ENCODE measurements around the gene UHRF2. TPM values are rescaled to one million over a fixed set of nuclear protein-coding genes. Genes with fewer than 3 reads are reported as not detected.

UHRF2 gene
- total and polyA plus RNA-seq, 2 donors: 64.8 to 68.7 TPM

GRCh38 chr9:6460189-6460768 lies 47.3 kb downstream of the UHRF2 start:
- H3K36me3 ChIP-seq (ENCODE audit: control insufficient read depth in 2 of 2, insufficient read depth in 2 of 2, low read length in 1 of 2): peaks cover 5 to 22% of the 10 kb centered on the region in 2 donors
- no peaks in the 10 kb centered on the region for H3K4me1 ChIP-seq (ENCODE audit: control insufficient read depth in 2 of 2, insufficient read depth in 2 of 2, low read length in 2 of 2)
- WGBS: 97% methylated on average over 5 of the region's 5 CpGs

GRCh38 chr9:6461619-6462018 lies 48.6 kb downstream of the UHRF2 start:
- peaks cover 0 to 27% of the 10 kb centered on the region in 2 donors for H3K36me3 ChIP-seq (ENCODE audit: control insufficient read depth in 2 of 2, insufficient read depth in 2 of 2, low read length in 1 of 2)
- H3K9me3 ChIP-seq (ENCODE audit: control insufficient read depth in 2 of 2, insufficient read depth in 1 of 2, low read length in 1 of 2): no peaks in the 10 kb centered on the region
- H3K4me1 ChIP-seq (ENCODE audit: control insufficient read depth in 2 of 2, insufficient read depth in 2 of 2, low read length in 2 of 2): no peaks in the 10 kb centered on the region
- no peaks in the 10 kb centered on the region for H3K27me3 ChIP-seq (ENCODE audit: control insufficient read depth in 2 of 2, insufficient read depth in 1 of 2, low read length in 1 of 2)
- 98% methylated on average over 3 of the region's 3 CpGs for WGBS
- H3K4me3 ChIP-seq (ENCODE audit: low read length in 2 of 2): no peak overlapping the region
- H3K27ac ChIP-seq (ENCODE audit: low read depth in 1 of 2, low read length in 1 of 2): no peak overlapping the region
- no peak for DNase-seq (ENCODE audit: low read depth in 6 of 9, low spot score in 9 of 9)

More at GRCh38 chr9:6460189-6460768, 47.3 kb downstream of the UHRF2 start:
- no peak overlapping the region for H3K4me3 ChIP-seq (ENCODE audit: low read length in 2 of 2)
- no peak for DNase-seq (ENCODE audit: low read depth in 6 of 9, low spot score in 9 of 9)
- H3K9me3 ChIP-seq (ENCODE audit: control insufficient read depth in 2 of 2, insufficient read depth in 1 of 2, low read length in 1 of 2): no peaks in the 10 kb centered on the region
- H3K27ac ChIP-seq (ENCODE audit: low read depth in 1 of 2, low read length in 1 of 2): no peak overlapping the region
- H3K27me3 ChIP-seq (ENCODE audit: control insufficient read depth in 2 of 2, insufficient read depth in 1 of 2, low read length in 1 of 2): no peaks in the 10 kb centered on the region

GRCh38 chr9:6467006-6467625 lies 54.1 kb downstream of the UHRF2 start:
- H3K27ac ChIP-seq (ENCODE audit: low read depth in 1 of 2, low read length in 1 of 2): no peak overlapping the region
- H3K36me3 ChIP-seq (ENCODE audit: control insufficient read depth in 2 of 2, insufficient read depth in 2 of 2, low read length in 1 of 2): peaks cover 9 to 56% of the 10 kb centered on the region in 2 donors
- H3K4me1 ChIP-seq (ENCODE audit: control insufficient read depth in 2 of 2, insufficient read depth in 2 of 2, low read length in 2 of 2): no peaks in the 10 kb centered on the region
- H3K4me3 ChIP-seq (ENCODE audit: low read length in 2 of 2): no peak overlapping the region
- H3K9me3 ChIP-seq (ENCODE audit: control insufficient read depth in 2 of 2, insufficient read depth in 1 of 2, low read length in 1 of 2): no peaks in the 10 kb centered on the region
- DNase-seq (ENCODE audit: low read depth in 6 of 9, low spot score in 9 of 9): no peak
- H3K27me3 ChIP-seq (ENCODE audit: control insufficient read depth in 2 of 2, insufficient read depth in 1 of 2, low read length in 1 of 2): no peaks in the 10 kb centered on the region
- 96% methylated on average over 6 of the region's 6 CpGs for WGBS

- Histone ChIP-seq H3K4me1 (ENCODE audit: control insufficient read depth in 2 of 2, insufficient read depth in 2 of 2, low read length in 2 of 2) (no peaks in the 10 kb centered on the region), H3K4me3 (ENCODE audit: low read length in 2 of 2) (no peak overlapping the region), H3K9me3 (ENCODE audit: control insufficient read depth in 2 of 2, insufficient read depth in 1 of 2, low read length in 1 of 2) (no peaks in the 10 kb centered on the region), H3K36me3 (ENCODE audit: control insufficient read depth in 2 of 2, insufficient read depth in 2 of 2, low read length in 1 of 2) (peaks cover 9 to 48% of the 10 kb centered on the region in 2 donors), H3K27me3 (ENCODE audit: control insufficient read depth in 2 of 2, insufficient read depth in 1 of 2, low read length in 1 of 2) (no peaks in the 10 kb centered on the region), H3K27ac (ENCODE audit: low read depth in 1 of 2, low read length in 1 of 2) (no peak overlapping the region)
- WGBS: 83% methylated on average over 2 of the region's 2 CpGs
- DNase-seq (ENCODE audit: low read depth in 6 of 9, low spot score in 9 of 9): no peak
Measured at GRCh38 chr9:6471231-6471850, 58.3 kb downstream of the UHRF2 start.

- H3K4me3 ChIP-seq (ENCODE audit: low read length in 2 of 2): no peak overlapping the region
- no peaks in the 10 kb centered on the region for H3K9me3 ChIP-seq (ENCODE audit: control insufficient read depth in 2 of 2, insufficient read depth in 1 of 2, low read length in 1 of 2)
- H3K27ac ChIP-seq (ENCODE audit: low read depth in 1 of 2, low read length in 1 of 2): no peak overlapping the region
- H3K27me3 ChIP-seq (ENCODE audit: control insufficient read depth in 2 of 2, insufficient read depth in 1 of 2, low read length in 1 of 2): no peaks in the 10 kb centered on the region
- no peaks in the 10 kb centered on the region for H3K4me1 ChIP-seq (ENCODE audit: control insufficient read depth in 2 of 2, insufficient read depth in 2 of 2, low read length in 2 of 2)
- WGBS: 97% methylated on average over 2 of the region's 2 CpGs
- DNase-seq (ENCODE audit: low read depth in 6 of 9, low spot score in 9 of 9): no peak
- peaks cover 14 to 51% of the 10 kb centered on the region in 2 donors for H3K36me3 ChIP-seq (ENCODE audit: control insufficient read depth in 2 of 2, insufficient read depth in 2 of 2, low read length in 1 of 2)
Measured at GRCh38 chr9:6473151-6473550, 60.2 kb downstream of the UHRF2 start.

GRCh38 chr9:6479959-6480358 lies 67.0 kb downstream of the UHRF2 start:
- Histone ChIP-seq H3K4me3 (ENCODE audit: low read length in 2 of 2) (no peak overlapping the region), H3K27me3 (ENCODE audit: control insufficient read depth in 2 of 2, insufficient read depth in 1 of 2, low read length in 1 of 2) (no peaks in the 10 kb centered on the region), H3K36me3 (ENCODE audit: control insufficient read depth in 2 of 2, insufficient read depth in 2 of 2, low read length in 1 of 2) (peaks cover 32 to 77% of the 10 kb centered on the region in 2 donors), H3K27ac (ENCODE audit: low read depth in 1 of 2, low read length in 1 of 2) (no peak overlapping the region), H3K4me1 (ENCODE audit: control insufficient read depth in 2 of 2, insufficient read depth in 2 of 2, low read length in 2 of 2) (no peaks in the 10 kb centered on the region), H3K9me3 (ENCODE audit: control insufficient read depth in 2 of 2, insufficient read depth in 1 of 2, low read length in 1 of 2) (no peaks in the 10 kb centered on the region)
- no peak for DNase-seq (ENCODE audit: low read depth in 6 of 9, low spot score in 9 of 9)
- WGBS: 95% methylated on average over 2 of the region's 2 CpGs

- no peaks in the 10 kb centered on the region for H3K27me3 ChIP-seq (ENCODE audit: control insufficient read depth in 2 of 2, insufficient read depth in 1 of 2, low read length in 1 of 2)
- no peak for DNase-seq (ENCODE audit: low read depth in 6 of 9, low spot score in 9 of 9)
- no peaks in the 10 kb centered on the region for H3K9me3 ChIP-seq (ENCODE audit: control insufficient read depth in 2 of 2, insufficient read depth in 1 of 2, low read length in 1 of 2)
- H3K36me3 ChIP-seq (ENCODE audit: control insufficient read depth in 2 of 2, insufficient read depth in 2 of 2, low read length in 1 of 2): peaks cover 29 to 82% of the 10 kb centered on the region in 2 donors
- H3K4me1 ChIP-seq (ENCODE audit: control insufficient read depth in 2 of 2, insufficient read depth in 2 of 2, low read length in 2 of 2): no peaks in the 10 kb centered on the region
- H3K4me3 ChIP-seq (ENCODE audit: low read length in 2 of 2): no peak overlapping the region
- no peak overlapping the region for H3K27ac ChIP-seq (ENCODE audit: low read depth in 1 of 2, low read length in 1 of 2)
- WGBS: 98% methylated on average over 2 of the region's 2 CpGs
Measured at GRCh38 chr9:6484210-6484609, 71.2 kb downstream of the UHRF2 start.

GRCh38 chr9:6488395-6488794 lies 75.4 kb downstream of the UHRF2 start:
- WGBS: 97% methylated on average over 7 of the region's 7 CpGs
- H3K27ac ChIP-seq (ENCODE audit: low read depth in 1 of 2, low read length in 1 of 2): no peak overlapping the region
- H3K4me1 ChIP-seq (ENCODE audit: control insufficient read depth in 2 of 2, insufficient read depth in 2 of 2, low read length in 2 of 2): no peaks in the 10 kb centered on the region
- DNase-seq (ENCODE audit: low read depth in 6 of 9, low spot score in 9 of 9): no peak
- peaks cover 19 to 66% of the 10 kb centered on the region in 2 donors for H3K36me3 ChIP-seq (ENCODE audit: control insufficient read depth in 2 of 2, insufficient read depth in 2 of 2, low read length in 1 of 2)
- no peaks in the 10 kb centered on the region for H3K9me3 ChIP-seq (ENCODE audit: control insufficient read depth in 2 of 2, insufficient read depth in 1 of 2, low read length in 1 of 2)
- H3K4me3 ChIP-seq (ENCODE audit: low read length in 2 of 2): no peak overlapping the region
- no peaks in the 10 kb centered on the region for H3K27me3 ChIP-seq (ENCODE audit: control insufficient read depth in 2 of 2, insufficient read depth in 1 of 2, low read length in 1 of 2)

- Histone ChIP-seq H3K27ac (ENCODE audit: low read depth in 1 of 2, low read length in 1 of 2) (no peak overlapping the region), H3K9me3 (ENCODE audit: control insufficient read depth in 2 of 2, insufficient read depth in 1 of 2, low read length in 1 of 2) (no peaks in the 10 kb centered on the region), H3K36me3 (ENCODE audit: control insufficient read depth in 2 of 2, insufficient read depth in 2 of 2, low read length in 1 of 2) (peaks cover 17 to 60% of the 10 kb centered on the region in 2 donors), H3K4me3 (ENCODE audit: low read length in 2 of 2) (no peak overlapping the region), H3K4me1 (ENCODE audit: control insufficient read depth in 2 of 2, insufficient read depth in 2 of 2, low read length in 2 of 2) (no peaks in the 10 kb centered on the region), H3K27me3 (ENCODE audit: control insufficient read depth in 2 of 2, insufficient read depth in 1 of 2, low read length in 1 of 2) (no peaks in the 10 kb centered on the region)
- DNase-seq (ENCODE audit: low read depth in 6 of 9, low spot score in 9 of 9): no peak
- 99% methylated on average over 1 of the region's 1 CpG for WGBS
Measured at GRCh38 chr9:6489099-6489498, 76.1 kb downstream of the UHRF2 start.
